Testis (tissue), 3 donors: ENCODE data around the gene LETM1. TPM values are rescaled to one million over a fixed set of nuclear protein-coding genes. Genes with fewer than 3 reads are reported as not detected.
"Not testable (repeated sequence)": the region's sequence is repeated elsewhere in the genome, so short reads cannot be mapped to it uniquely, and the experiment has no call there.

Experiments
- DNase-seq: peaks from one replicate; pipeline ENCODE4 v3.0.0-alpha.2; 2019
- H3K27ac ChIP-seq, 2 donors: fragments of 200-600 bp; sonication (generic); one replicate each; pipeline ENCODE4 v1.5.1; 2019
- H3K27me3 ChIP-seq: fragments of 200-600 bp; sonication (generic); one replicate; pipeline ENCODE4 v1.5.1; 2019
- H3K36me3 ChIP-seq: fragments of 200-600 bp; sonication (generic); one replicate; pipeline ENCODE4 v1.5.1; 2017; ENCODE audit warnings: low read depth; ENCODE audit errors: missing control alignments
- H3K4me1 ChIP-seq: fragments of 200-600 bp; sonication (generic); one replicate; pipeline ENCODE4 v1.5.1; 2019
- H3K4me3 ChIP-seq, 2 donors: fragments of 200-600 bp; sonication (generic); one replicate each; pipeline ENCODE4 v1.5.1; 2017 to 2019
- H3K9me3 ChIP-seq: fragments of 200-600 bp; sonication (generic); one replicate; pipeline ENCODE4 v1.5.1; 2017
- POLR2A ChIP-seq: fragments of 450-650 bp; IDR thresholded peaks from one replicate; pipeline ENCODE4 v1.6.1; 2017; ENCODE audit warnings: antibody characterized with exemption, mild to moderate bottlenecking, moderate library complexity
- WGBS, 2 donors: methylation state at CpG; one replicate each; pipeline ENCODE4 v1.1.5; 2018; 5-methylcytosine and 5-hydroxymethylcytosine counted together
- intact Hi-C: fragments of 100-400 bp; cut with DNase I; formaldehyde crosslinking; loops from one replicate; pipeline ENCODE4 v1.15.1; 2023; ENCODE audit warnings: low total_unique reads
- polyA plus RNA-seq: library from polyadenylated mRNA; stranded (reverse); fragments of 350-450 nt; fragmentation: Illumina TruSeq; extraction: RNeasy Lipid Tissue Mini Kit (QIAGEN cat#74804); gene quantifications from one replicate; pipeline ENCODE4 v1.2.3, GENCODE V29; 2014; ENCODE audit warnings: low read depth, low replicate concordance; ENCODE audit not compliant: insufficient read depth
- total RNA-seq, 2 donors: library from RNA; depleted of rRNA; stranded (reverse); fragments of >200 nt; gene quantifications; one replicate each; pipeline ENCODE4 v1.2.3, GENCODE V29; 2016
- TF ChIP-seq, protein P1 (sequence below), 3 experiments: fragments of 450-650 bp in 2 of 3; fragments of 200-600 bp in 1 of 3; sonication (generic) in 1 of 3; IDR thresholded peaks; one replicate each; pipeline ENCODE4 v1.5.1; 2016 to 2019; ENCODE audit warnings: antibody characterized with exemption in 3 of 3, mild to moderate bottlenecking in 2 of 3, moderate library complexity in 1 of 3

The LETM1 gene
- total and polyA plus RNA-seq, 3 donors from 2014 or later, result 38.1 to 124 (median 90.7) TPM

DNA sequence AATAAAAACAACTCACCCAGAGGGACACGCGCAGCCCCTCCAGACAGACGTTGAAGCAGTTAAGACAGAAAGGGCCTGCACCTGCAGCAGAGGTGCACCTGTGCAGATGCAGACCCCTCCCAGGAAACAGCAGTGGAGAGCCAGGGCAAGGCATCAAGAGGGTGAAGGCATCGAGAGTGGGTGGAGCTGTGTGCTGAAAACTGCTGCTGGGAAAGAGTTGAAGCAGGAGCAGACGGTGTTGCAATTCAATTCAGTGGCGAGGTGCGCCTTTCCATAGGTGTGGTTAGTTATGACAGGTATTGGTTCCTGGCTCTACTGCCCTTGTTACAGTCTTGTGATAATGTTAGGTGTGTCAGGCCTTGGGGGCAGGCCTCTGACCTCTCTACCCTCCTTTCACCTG, 16.7 kb downstream of the LETM1 start:
- Histone ChIP-seq H3K27ac (no peak overlapping the region), H3K27me3 (no peaks in the 10 kb centered on the region), H3K9me3 (no peaks in the 10 kb centered on the region), H3K36me3 (no peaks in the 10 kb centered on the region), H3K4me3 (no peak overlapping the region), H3K4me1 (peaks cover 34% of the 10 kb centered on the region)
- no peak for DNase-seq
- 90 to 92% methylated on average over 7 of the region's 7 CpGs for WGBS, 2 donors
- TF ChIP-seq POLR2A, result no peak
- TF ChIP-seq, protein P1, sequence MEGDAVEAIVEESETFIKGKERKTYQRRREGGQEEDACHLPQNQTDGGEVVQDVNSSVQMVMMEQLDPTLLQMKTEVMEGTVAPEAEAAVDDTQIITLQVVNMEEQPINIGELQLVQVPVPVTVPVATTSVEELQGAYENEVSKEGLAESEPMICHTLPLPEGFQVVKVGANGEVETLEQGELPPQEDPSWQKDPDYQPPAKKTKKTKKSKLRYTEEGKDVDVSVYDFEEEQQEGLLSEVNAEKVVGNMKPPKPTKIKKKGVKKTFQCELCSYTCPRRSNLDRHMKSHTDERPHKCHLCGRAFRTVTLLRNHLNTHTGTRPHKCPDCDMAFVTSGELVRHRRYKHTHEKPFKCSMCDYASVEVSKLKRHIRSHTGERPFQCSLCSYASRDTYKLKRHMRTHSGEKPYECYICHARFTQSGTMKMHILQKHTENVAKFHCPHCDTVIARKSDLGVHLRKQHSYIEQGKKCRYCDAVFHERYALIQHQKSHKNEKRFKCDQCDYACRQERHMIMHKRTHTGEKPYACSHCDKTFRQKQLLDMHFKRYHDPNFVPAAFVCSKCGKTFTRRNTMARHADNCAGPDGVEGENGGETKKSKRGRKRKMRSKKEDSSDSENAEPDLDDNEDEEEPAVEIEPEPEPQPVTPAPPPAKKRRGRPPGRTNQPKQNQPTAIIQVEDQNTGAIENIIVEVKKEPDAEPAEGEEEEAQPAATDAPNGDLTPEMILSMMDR (IDR thresholded peaks at IDR 0.05), result no peak
- intact Hi-C loops, result no loop called here

DNA sequence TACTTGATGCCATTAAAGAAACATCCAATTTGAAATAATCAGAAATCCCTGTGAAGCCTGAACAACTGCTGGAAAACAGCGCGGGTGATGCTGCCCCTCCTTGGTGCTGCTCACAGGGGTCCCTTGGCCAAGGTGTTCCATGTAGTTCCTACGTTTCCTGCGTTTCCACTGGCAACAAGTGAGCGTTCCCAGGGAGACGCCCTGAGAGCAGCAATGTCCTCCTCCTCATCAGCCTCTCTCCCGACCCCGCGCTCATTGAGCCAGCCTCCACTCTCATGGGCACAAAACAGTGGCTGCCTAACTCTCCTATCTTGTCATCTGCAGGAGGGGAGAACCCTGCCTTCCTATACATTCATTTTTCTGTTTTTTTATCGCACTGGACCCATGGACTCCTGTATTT, 18.9 kb downstream of the LETM1 start:
- TF ChIP-seq, protein P1 (IDR thresholded peaks at IDR 0.05), result no peak
- TF ChIP-seq POLR2A, result no peak
- 90 to 92% methylated on average over 10 of the region's 10 CpGs for WGBS, 2 donors
- no peaks in the 10 kb centered on the region for H3K36me3 ChIP-seq
- no peaks in the 10 kb centered on the region for H3K27me3 ChIP-seq
- H3K9me3 ChIP-seq, result no peaks in the 10 kb centered on the region
- intact Hi-C loops, result no loop called here
- H3K4me1 ChIP-seq, result peaks cover 17% of the 10 kb centered on the region
- no peak for DNase-seq
- H3K27ac ChIP-seq, result no peak overlapping the region
- H3K4me3 ChIP-seq, result no peak overlapping the region

DNA sequence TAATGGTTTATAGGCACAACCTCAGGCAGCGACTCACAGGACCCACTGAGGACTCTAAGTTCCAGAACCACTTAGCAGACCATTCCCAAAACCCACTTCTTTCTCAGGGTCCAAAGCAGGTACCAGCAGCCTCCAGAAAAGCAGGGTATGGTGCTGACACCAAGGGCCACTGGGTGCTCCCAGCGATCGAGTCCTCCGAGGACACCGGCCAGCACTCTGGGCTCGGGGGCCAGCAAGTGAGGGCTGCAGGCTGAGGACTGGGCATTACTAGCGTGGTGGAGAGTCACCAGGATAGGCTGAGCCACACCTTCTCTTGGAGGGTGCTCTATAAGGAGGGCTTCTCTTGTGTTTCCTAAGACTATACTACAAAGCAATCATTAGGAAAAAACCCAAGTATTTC, 19.3 kb downstream of the LETM1 start:
- H3K27me3 ChIP-seq, result no peaks in the 10 kb centered on the region
- intact Hi-C loops, result no loop called here
- H3K36me3 ChIP-seq, result no peaks in the 10 kb centered on the region
- no peak for DNase-seq
- TF ChIP-seq, protein P1 (IDR thresholded peaks at IDR 0.05), result no peak
- no peak for TF ChIP-seq POLR2A
- no peaks in the 10 kb centered on the region for H3K9me3 ChIP-seq
- peaks cover 13% of the 10 kb centered on the region for H3K4me1 ChIP-seq
- no peak overlapping the region for H3K4me3 ChIP-seq
- 92 to 94% methylated on average over 7 of the region's 7 CpGs for WGBS, 2 donors
- no peak overlapping the region for H3K27ac ChIP-seq

DNA sequence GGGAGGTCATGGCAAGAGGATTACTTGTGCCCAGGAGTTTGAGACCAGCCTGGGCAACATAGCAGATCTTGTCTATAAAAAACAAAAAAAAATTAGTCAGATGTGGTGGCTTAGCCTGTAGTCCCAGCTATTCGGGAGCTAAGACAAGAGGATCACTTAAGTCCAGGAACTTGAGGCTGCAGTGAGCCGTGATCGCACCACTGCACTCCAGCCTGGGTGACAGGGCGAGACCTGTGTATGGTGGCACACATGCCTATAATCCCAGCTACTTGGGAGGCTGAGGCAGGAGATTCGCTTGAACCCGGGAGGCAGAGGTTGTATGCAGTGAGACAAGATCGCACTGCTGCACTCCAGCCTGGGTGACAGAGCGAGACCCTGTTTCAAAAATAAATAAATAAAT, 20.1 kb downstream of the LETM1 start:
- WGBS, 2 donors, result 96 to 97% methylated on average over 8 of the region's 8 CpGs
- peak overlapping the region in 1 of 2 donors; percentile 71 for H3K27ac ChIP-seq
- intact Hi-C loops, H3K4me1 ChIP-seq, H3K27me3 ChIP-seq, DNase-seq, H3K9me3 ChIP-seq, H3K36me3 ChIP-seq, H3K4me3 ChIP-seq: not testable (repeated sequence)

DNA sequence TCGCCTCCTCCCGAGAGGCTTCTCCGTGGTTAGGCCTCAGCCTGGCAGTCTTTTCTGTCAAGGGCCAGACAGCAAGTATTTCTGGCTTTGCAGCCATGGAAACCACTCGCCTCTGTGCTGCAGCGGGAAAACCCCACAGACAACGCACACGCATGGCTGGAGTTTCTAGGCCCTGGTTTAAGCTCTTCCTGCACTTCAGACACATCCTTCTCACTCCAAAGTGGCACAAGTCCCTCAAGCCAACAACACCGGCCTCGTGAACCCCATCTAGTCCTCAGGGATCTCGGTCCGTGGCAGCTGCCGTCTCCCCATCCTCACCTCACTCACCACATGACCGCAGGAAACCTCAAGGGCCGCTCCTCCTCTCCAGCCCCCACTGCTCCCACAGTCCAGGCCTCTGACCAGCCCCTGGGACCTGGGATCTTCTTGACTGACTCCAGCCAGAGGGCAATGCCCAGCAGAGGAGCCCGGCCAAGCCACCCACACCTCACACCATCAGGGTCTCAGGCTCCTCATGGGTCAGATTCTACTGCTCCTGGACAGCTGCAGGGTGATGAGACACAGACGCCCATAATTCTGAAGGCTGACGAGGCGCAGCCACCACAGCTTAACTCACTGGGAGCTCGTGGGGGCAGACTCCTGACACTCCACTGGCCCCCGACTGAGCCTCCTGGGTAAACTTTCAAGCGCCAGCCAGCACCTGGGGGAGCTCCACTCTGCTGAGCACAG, 21.7 kb downstream of the LETM1 start:
- TF ChIP-seq, protein P1 (IDR thresholded peaks at IDR 0.05), result no peak
- no peak for TF ChIP-seq POLR2A
- Histone ChIP-seq H3K4me3 (no peak overlapping the region), H3K4me1 (peaks cover 8% of the 10 kb centered on the region), H3K27ac (peak overlapping the region; percentile 71 to 76), H3K36me3 (no peaks in the 10 kb centered on the region), H3K27me3 (no peaks in the 10 kb centered on the region), H3K9me3 (no peaks in the 10 kb centered on the region)
- 56 to 82% methylated on average over 9 to 21 of the region's 21 CpGs for WGBS, 2 donors
- DNase-seq, result no peak
- intact Hi-C loops, result no loop called here
